AG09309 (cell line): Measurements from ENCODE around the gene NCDN.

Experiments used
- DNase-seq: peaks from one replicate; pipeline ENCODE4 v3.0.0-alpha.2; 2010; ENCODE audit warnings: low read depth
- H3K4me3 ChIP-seq: 2 replicates; pipeline ENCODE4 v1.5.1; 2011; ENCODE audit warnings: mild to moderate bottlenecking, low read depth, low read length, moderate library complexity; ENCODE audit not compliant: control insufficient read depth
- TF ChIP-seq, protein P1 (sequence below): IDR thresholded peaks from 2 replicates; pipeline ENCODE4 v1.5.1; 2011; ENCODE audit warnings: mild to moderate bottlenecking, low read depth, low read length, inconsistent platforms; ENCODE audit not compliant: insufficient read depth, control insufficient read depth; ENCODE audit errors: missing control alignments

NCDN gene

DNA sequence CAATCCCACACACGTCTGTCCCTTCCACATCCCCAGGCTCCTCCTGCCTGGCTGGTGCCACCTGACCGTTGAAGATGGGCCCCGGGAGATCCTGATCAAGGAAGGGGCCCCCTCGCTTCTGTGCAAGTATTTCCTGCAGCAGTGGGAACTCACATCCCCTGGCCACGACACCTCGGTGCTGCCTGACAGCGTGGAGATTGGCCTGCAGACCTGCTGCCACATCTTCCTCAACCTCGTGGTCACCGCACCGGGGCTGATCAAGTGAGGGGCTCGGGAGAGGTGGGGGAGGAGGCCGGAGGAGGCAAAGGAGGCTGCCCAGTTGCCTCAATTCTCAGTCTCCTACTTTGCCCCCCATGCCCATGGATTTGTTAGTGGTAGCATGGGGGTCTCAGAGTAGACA is 5.6 kb downstream of the NCDN start:
- TF ChIP-seq, protein P1, sequence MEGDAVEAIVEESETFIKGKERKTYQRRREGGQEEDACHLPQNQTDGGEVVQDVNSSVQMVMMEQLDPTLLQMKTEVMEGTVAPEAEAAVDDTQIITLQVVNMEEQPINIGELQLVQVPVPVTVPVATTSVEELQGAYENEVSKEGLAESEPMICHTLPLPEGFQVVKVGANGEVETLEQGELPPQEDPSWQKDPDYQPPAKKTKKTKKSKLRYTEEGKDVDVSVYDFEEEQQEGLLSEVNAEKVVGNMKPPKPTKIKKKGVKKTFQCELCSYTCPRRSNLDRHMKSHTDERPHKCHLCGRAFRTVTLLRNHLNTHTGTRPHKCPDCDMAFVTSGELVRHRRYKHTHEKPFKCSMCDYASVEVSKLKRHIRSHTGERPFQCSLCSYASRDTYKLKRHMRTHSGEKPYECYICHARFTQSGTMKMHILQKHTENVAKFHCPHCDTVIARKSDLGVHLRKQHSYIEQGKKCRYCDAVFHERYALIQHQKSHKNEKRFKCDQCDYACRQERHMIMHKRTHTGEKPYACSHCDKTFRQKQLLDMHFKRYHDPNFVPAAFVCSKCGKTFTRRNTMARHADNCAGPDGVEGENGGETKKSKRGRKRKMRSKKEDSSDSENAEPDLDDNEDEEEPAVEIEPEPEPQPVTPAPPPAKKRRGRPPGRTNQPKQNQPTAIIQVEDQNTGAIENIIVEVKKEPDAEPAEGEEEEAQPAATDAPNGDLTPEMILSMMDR: no peak
- no peak for DNase-seq
- no peak overlapping the region for H3K4me3 ChIP-seq

DNA sequence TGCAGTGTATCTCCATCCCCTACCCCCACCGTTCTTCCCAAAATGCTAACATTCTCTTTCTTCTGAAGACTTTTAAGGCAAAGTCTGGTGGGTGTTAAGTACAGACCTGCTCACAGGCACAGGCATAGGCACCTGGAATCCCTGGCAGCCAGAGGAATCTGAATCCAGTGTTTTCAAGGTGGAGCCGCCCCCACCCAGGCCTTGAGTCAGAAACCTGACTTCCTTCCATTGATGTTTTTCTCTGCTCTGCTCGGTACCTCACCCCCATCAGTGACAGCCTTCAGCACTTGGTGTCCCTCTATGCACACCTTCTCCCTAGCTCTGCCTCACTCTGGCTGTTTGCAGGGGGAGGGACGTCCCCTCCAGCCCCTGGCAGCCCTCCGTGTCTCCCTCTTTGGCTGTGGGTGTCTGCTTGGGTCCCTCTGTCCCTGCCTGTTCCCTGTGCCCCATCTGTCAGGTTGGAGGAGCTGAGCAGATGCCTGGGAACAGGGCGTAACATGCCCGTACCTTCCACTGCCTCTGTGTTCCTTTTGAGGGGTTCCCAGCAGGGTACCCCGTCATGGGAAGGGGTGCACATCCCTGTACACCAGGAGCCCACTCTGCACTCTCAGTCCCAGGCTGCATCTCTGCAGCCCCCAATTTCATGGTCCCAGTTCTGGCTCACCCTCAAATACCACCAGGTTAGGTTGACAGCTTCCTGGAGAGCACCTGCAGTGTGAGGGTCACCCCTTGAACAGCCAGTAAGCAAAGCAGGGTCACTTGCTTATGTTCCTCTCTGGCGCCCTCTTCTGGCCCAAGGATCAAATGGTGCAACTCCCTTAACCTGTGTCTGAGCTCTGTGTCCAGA is 6.7 kb downstream of the NCDN start:
- TF ChIP-seq, protein P1: peak; percentile 88
- H3K4me3 ChIP-seq: no peak overlapping the region
- DNase-seq: no peak

DNA sequence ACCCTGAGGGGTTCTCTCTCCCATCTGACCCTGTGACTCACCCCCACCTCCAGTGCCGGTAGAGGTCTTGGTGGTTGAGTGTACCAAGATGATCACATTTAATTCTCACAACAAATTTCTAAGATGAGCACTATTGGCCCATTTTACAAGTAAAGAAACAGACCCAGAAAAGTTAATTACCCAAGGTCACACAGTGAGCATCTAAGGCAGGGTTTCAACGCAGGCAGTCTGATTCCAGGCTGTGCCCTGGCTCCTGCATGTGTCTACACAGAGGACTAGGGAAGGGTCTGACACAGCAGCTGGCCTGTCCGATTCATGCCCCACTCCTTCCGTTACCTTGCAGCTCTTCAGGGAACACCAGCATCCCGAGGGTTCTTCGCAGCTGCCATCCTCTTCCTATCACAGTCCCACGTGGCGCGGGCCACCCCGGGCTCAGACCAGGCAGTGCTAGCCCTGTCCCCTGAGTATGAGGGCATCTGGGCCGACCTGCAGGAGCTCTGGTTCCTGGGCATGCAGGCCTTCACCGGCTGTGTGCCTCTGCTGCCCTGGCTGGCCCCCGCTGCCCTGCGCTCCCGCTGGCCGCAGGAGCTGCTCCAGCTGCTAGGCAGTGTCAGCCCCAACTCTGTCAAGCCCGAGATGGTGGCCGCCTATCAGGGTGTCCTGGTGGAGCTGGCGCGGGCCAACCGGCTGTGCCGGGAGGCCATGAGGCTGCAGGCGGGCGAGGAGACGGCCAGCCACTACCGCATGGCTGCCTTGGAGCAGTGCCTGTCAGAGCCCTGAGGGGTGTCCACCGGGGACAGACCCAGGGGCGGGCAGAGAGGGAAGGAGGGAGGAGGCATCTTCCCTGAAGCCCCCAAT is 7.5 kb downstream of the NCDN start:
- H3K4me3 ChIP-seq: no peak overlapping the region
- no peak for DNase-seq
- TF ChIP-seq, protein P1: no peak

DNA sequence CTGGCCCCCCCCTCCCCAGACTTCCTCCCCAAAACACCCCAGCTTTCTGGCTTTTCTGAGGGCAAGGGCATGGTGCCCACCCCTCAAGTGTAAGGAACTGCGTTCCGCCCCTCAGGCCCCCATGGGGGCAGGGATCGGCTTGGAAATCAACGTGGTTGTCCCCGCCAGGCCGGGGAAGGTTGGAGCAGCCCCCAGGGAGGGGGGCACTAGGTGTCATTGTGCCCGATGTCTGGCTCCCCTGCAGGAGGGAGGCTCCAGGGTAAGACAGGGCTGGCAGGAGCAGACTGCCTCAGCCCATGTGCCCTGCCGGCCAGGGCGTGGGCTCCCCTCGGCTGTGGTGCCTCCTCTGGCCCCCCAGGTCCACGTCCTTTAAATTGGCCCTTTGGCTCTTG is 8.1 kb downstream of the NCDN start:
- no peak for DNase-seq
- TF ChIP-seq, protein P1: no peak
- no peak overlapping the region for H3K4me3 ChIP-seq

DNA sequence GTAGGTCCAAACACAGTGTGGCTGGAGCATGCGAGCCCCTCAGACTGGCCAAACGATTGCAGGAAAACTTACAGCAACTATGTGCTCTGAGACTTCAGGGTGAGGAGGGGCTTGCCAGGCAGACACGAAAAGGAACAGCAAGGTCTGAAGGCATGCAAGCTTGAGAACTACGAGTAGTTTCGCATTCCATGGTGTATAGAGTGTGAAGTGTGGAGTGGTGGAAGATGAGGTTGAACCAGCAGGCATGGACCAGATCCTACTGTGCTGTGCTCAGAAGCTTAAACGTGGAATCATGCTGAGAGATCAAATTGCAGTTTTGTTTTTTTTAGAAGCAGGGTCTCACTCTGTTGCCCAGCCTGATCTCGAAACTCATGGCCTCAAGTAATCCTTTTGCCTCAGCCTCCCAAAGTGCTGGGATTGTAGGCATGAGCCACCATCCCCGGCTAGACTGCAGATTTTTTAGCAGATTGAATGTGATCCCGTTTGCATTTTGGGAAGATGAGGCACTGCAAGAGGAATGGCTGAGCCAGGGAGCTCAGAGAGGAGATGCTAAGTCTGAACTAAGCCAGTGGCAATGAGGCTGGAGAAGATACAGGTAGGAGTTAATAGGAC is 10.5 kb downstream of the NCDN start:
- DNase-seq: no peak
- TF ChIP-seq, protein P1: no peak
- H3K4me3 ChIP-seq: no peak overlapping the region

DNA sequence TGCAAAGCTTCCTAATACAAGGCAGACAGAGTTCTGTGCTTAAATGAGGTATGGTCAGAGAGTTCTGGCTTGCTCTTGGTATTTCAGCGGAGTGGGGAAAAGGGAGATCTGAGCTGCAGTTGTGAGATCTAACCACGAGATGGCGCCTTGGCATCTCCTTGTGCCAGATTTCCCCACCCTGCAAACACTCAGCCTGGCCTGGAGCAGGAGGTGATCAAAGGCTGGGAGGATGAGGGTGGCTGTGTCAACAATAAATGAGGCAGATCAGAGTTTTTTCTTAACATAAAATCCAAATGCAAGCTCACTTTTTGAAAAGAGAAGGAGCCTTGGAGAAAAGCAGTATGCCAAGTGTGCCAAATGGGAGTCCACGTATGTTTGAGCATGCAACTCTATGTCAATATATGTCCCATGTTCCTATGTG is 11.4 kb downstream of the NCDN start:
- no peak for DNase-seq
- no peak overlapping the region for H3K4me3 ChIP-seq
- TF ChIP-seq, protein P1: peak; percentile 90
